Articular chondrocyte of knee joint (primary cell): ENCODE results near the gene RPSA. TPM values are rescaled to one million over a fixed set of nuclear protein-coding genes. Genes with fewer than 3 reads are reported as not detected.

Source experiments
- small RNA-seq: library from RNA; depleted of rRNA; stranded (forward); fragments of <200 nt; gene quantifications from one replicate; pipeline ENCODE3, GENCODE V24; 2012
- total RNA-seq: library from RNA; depleted of rRNA; stranded (reverse); fragments of >200 nt; gene quantifications from 2 replicates; pipeline ENCODE4 v1.2.3, GENCODE V29; 2012

Gene RPSA
- total RNA-seq: 1,253 and 1,772 TPM in 2 replicates

GRCh38 chr3:39406368-39407258 is at the start of gene RPSA:
Gene RPSA, plus strand, starts transcription at chr3:39406720. Its CDS starts 934 bp downstream, at chr3:39407654.

GRCh38 chr3:39383045-39383880 is 23.3 kb upstream of the RPSA start, which contains the start of gene SLC25A38:
Gene SLC25A38, plus strand, starts transcription at chr3:39383370. Its CDS starts 355 bp downstream, at chr3:39383725.

Small RNA genes within 50 kb of the gene (small RNA-seq; reads per million reads assigned to genes)
- gene SNORA6 (not detected), gene SNORA62 (not detected)

Other genes with a start within 250 kb of the RPSA start
- gene XIRP1, start 214.1 kb upstream of the RPSA start, total RNA-seq: not detected in 2 replicates
- under 0.01 TPM in 1 of 2 replicates, not detected in the other for gene CX3CR1, start 126.7 kb upstream of the RPSA start, total RNA-seq
- not detected in 2 replicates for gene CCR8, start 77.0 kb upstream of the RPSA start, total RNA-seq
- gene SLC25A38, start 23.4 kb upstream of the RPSA start, total RNA-seq: 22.0 and 25.2 TPM in 2 replicates
- not detected in 2 replicates for gene MOBP, start 61.0 kb downstream of the RPSA start, total RNA-seq